ENCODE measurements around the gene CEP250.

- no peak for TF ChIP-seq CTCF (IDR thresholded peaks at IDR 0.05 in 4 of 5, conservative IDR thresholded peaks at IDR 0.05 in 1 of 5)
- TF ChIP-seq POLR2A (IDR thresholded peaks at IDR 0.05): no peak
Measured at GRCh38 chr20:35408270-35408669, 47.1 kb upstream of the CEP250 start.
